HCT116 (cell line): ENCODE measurements around the gene CALHM1.

Experiments used
- CBX3 ChIP-seq: IDR thresholded peaks from 2 replicates; pipeline ENCODE4 v1.6.1; 2012; ENCODE audit warnings: low read depth
- CTCF ChIP-seq, 3 experiments: fragments of 200-600 bp in 1 of 3; sonication (generic) in 1 of 3; IDR thresholded peaks in 2 of 3; conservative IDR thresholded peaks in 1 of 3; 2 replicates each; pipeline ENCODE4 v1.5.1; 2012 to 2017; ENCODE audit warnings: low read depth in 2 of 3, low read length in 2 of 3, antibody characterized with exemption in 1 of 3, borderline replicate concordance in 1 of 3, control low read depth in 1 of 3, mild to moderate bottlenecking in 1 of 3, mixed read lengths in 1 of 3, mixed run types in 1 of 3, moderate library complexity in 1 of 3; ENCODE audit not compliant: insufficient read depth in 1 of 3
- EGR1 ChIP-seq: IDR thresholded peaks from 2 replicates; pipeline ENCODE4 v1.6.1; 2012; ENCODE audit warnings: low read depth
- EZH2 ChIP-seq: fragments of 200-600 bp; sonication (generic); IDR thresholded peaks from 2 replicates; pipeline ENCODE4 v1.6.1; 2017; ENCODE audit warnings: antibody characterized with exemption, mixed run types
- FOSL1 ChIP-seq: IDR thresholded peaks from 2 replicates; pipeline ENCODE4 v1.6.1; 2012; ENCODE audit warnings: low read depth
- JUND ChIP-seq: IDR thresholded peaks from 2 replicates; pipeline ENCODE4 v1.6.1; 2012
- POLR2A ChIP-seq: IDR thresholded peaks from 2 replicates; pipeline ENCODE4 v1.7.0; 2011; ENCODE audit warnings: borderline replicate concordance; ENCODE audit not compliant: insufficient read depth, insufficient read length; ENCODE audit errors: extremely low read depth
- RAD21 ChIP-seq: IDR thresholded peaks from 2 replicates; pipeline ENCODE4 v1.6.1; 2012; ENCODE audit warnings: low read depth, mild to moderate bottlenecking
- SIN3A ChIP-seq: IDR thresholded peaks from 2 replicates; pipeline ENCODE4 v1.6.1; 2012; ENCODE audit warnings: low read depth
- SP1 ChIP-seq: IDR thresholded peaks from 2 replicates; pipeline ENCODE4 v1.6.1; 2012; ENCODE audit warnings: low read depth
- YY1 ChIP-seq: IDR thresholded peaks from 2 replicates; pipeline ENCODE4 v1.6.1; 2011; ENCODE audit warnings: low read length, low read depth, moderate library complexity, mild to moderate bottlenecking; ENCODE audit not compliant: insufficient replicate concordance; ENCODE audit errors: extremely low read depth
- ZFX ChIP-seq: fragments of 450-650 bp; IDR thresholded peaks from 2 replicates; pipeline ENCODE4 v1.6.1; 2017
- ZNF274 ChIP-seq: fragments of 200-500 bp; sonication (Bioruptor generic); IDR thresholded peaks from 2 replicates; pipeline ENCODE4 v1.6.1; 2014; ENCODE audit warnings: mild to moderate bottlenecking, low read depth, low read length, inconsistent platforms

GRCh38 chr10:103431902-103432301 lies 26.8 kb downstream of the CALHM1 start:
- no peak for TF ChIP-seq CTCF (IDR thresholded peaks at IDR 0.05 in 2 of 3, conservative IDR thresholded peaks at IDR 0.05 in 1 of 3; ENCODE audit: borderline replicate concordance in 1 of 3, insufficient read depth in 1 of 3, low read depth in 2 of 3, low read length in 2 of 3)
- TF ChIP-seq EZH2: no peak
- no peak for TF ChIP-seq POLR2A
- no peak for TF ChIP-seq ZNF274
- no peak for TF ChIP-seq CBX3
- no peak for TF ChIP-seq FOSL1
- TF ChIP-seq SP1: no peak
- TF ChIP-seq ZFX: no peak
- TF ChIP-seq YY1: no peak
- TF ChIP-seq SIN3A: no peak
- no peak for TF ChIP-seq RAD21
- TF ChIP-seq JUND: no peak
- TF ChIP-seq EGR1: no peak
